ENCODE data around the gene IRF4. TPM values are rescaled to one million over a fixed set of nuclear protein-coding genes. Genes with fewer than 3 reads are reported as not detected.
A peak's percentile ranks its signal among the peaks of the same experiment; 100 is the strongest.

IRF4 gene
- total and polyA plus RNA-seq, 4 donors: 0.11 to 1.0 (median 0.42) TPM

DNA sequence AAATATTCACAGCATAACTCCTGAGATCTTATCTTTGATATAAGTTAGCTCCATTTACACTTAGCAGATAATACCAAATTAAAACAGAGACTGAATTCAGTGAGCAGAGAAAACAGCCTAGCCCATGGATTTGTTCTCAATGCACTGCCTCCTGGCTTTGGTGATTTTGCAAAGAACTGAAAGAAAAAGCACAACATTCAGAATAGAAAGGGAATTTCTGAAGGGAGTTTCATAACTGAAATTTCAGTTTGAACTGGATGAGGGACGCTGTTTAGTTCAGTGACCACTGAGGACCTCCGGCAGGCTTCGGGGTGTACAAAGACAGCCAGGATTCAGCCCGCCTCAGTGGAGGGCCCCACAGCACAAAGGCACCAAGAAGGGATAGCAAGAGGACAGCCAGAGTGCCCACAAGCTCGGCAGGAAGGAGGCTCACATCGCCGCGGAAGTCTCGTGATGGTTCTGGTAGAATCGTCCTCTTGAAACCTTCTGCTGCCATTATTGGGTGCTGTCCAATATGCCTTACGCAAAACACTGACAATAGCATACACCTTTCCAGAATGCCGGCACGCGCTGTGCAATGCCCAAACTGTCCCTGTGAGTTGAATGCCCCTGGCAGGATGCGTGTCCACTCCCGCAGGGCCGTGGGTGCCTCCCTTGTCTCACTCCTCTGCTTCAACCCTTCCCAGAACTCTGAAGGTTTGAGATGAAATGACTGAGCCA is 9.7 kb upstream of the IRF4 start:
- peaks cover 4% of the 10 kb centered on the region for H3K27me3 ChIP-seq (ENCODE audit: control insufficient read depth, insufficient read depth, low read length)
- 88% methylated on average over 17 of the region's 17 CpGs for whole genome bisulfite sequencing (ENCODE audit: insufficient coverage)

DNA sequence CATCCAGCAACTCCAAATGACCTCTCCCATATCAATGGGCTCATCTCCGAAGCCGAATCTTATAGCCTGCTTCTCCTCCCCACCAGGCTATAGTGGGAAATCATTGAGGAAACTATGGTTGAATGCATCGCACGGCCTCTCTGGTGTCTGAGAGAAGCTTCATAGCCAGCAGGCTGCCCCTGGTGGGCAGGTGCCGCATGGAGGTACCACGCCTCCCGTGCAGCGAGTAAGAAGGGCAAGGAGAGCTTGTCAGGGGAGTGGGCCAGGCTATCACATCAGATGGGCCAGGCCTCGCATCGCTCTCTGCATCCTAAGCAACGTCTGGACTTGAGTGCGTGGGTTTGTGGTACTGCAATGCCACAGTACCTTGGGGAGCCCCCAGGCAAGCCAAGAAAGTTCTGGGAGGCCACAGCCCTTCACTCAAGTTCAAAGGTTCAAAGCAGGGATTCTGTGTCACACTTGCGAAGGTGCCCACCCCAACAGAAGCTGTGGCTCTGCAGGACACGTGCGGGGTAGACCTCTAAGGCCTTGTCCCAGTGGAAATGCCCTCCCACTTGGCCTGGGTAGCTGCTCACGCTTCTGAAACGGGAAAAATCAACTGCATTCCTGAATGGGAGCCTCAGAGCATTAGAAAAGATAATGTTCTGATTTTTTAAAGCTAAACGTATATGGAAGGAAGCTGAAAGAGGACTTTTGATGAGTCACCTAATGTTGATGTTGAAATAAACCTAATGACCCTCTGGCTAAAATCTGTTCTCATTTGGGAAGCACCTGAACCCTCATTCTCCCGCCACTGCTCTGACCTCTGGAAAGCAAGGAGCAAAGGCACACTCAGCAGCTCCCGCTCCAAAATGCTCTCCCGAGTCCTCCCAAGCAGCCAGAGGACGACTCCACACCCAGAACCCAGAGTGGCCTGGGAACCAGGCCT is 8.4 kb upstream of the IRF4 start:
- Histone ChIP-seq H3K27me3 (ENCODE audit: control insufficient read depth, insufficient read depth, low read length) (peaks cover 5% of the 10 kb centered on the region), H3K4me3 (ENCODE audit: low read depth, low read length) (no peak overlapping the region), H3K27ac (ENCODE audit: low read depth, low read length) (no peak overlapping the region), H3K36me3 (ENCODE audit: control insufficient read depth, insufficient read depth, low read length) (no peaks in the 10 kb centered on the region), H3K9me3 (ENCODE audit: control insufficient read depth, insufficient read depth, low read length) (no peaks in the 10 kb centered on the region), H3K4me1 (ENCODE audit: control insufficient read depth, insufficient read depth, low read length) (no peaks in the 10 kb centered on the region)
- DNase-seq (ENCODE audit: low read depth in 4 of 6, low spot score in 6 of 6): no peak
- 86% methylated on average over 20 of the region's 22 CpGs for WGBS (ENCODE audit: insufficient coverage)

More for the DNA sequence above, 9.7 kb upstream of the IRF4 start:
- H3K36me3 ChIP-seq (ENCODE audit: control insufficient read depth, insufficient read depth, low read length): no peaks in the 10 kb centered on the region
- no peak for DNase-seq (ENCODE audit: low read depth in 4 of 6, low spot score in 6 of 6)
- no peaks in the 10 kb centered on the region for H3K9me3 ChIP-seq (ENCODE audit: control insufficient read depth, insufficient read depth, low read length)
- H3K4me3 ChIP-seq (ENCODE audit: low read depth, low read length): no peak overlapping the region
- no peaks in the 10 kb centered on the region for H3K4me1 ChIP-seq (ENCODE audit: control insufficient read depth, insufficient read depth, low read length)
- H3K27ac ChIP-seq (ENCODE audit: low read depth, low read length): no peak overlapping the region

DNA sequence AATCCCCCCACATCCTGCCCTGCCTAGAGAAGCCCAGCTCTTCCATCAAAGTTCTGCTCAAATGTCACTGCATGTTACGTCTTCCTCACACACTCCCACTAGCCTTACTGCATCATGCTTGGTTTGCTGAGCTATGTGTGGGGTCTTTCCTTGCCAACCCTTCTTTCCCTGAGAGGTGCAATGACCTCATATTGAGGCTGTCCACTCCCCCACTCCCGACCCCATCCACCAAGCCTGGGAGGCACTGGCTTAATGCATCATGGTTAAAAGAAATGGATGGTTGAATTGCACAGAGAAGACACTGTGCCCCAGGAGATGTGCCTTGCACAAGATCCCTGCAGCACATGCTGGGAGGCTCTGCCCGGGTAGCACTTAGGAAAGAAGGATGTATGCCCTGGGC is 7.7 kb upstream of the IRF4 start:
- peaks cover 11% of the 10 kb centered on the region for H3K27me3 ChIP-seq (ENCODE audit: control insufficient read depth, insufficient read depth, low read length)
- no peak overlapping the region for H3K27ac ChIP-seq (ENCODE audit: low read depth, low read length)
- DNase-seq (ENCODE audit: low read depth in 4 of 6, low spot score in 6 of 6): no peak
- no peak overlapping the region for H3K4me3 ChIP-seq (ENCODE audit: low read depth, low read length)
- no peaks in the 10 kb centered on the region for H3K36me3 ChIP-seq (ENCODE audit: control insufficient read depth, insufficient read depth, low read length)
- WGBS (ENCODE audit: insufficient coverage): 89% methylated on average over 1 of the region's 3 CpGs
- H3K9me3 ChIP-seq (ENCODE audit: control insufficient read depth, insufficient read depth, low read length): no peaks in the 10 kb centered on the region
- no peaks in the 10 kb centered on the region for H3K4me1 ChIP-seq (ENCODE audit: control insufficient read depth, insufficient read depth, low read length)

DNA sequence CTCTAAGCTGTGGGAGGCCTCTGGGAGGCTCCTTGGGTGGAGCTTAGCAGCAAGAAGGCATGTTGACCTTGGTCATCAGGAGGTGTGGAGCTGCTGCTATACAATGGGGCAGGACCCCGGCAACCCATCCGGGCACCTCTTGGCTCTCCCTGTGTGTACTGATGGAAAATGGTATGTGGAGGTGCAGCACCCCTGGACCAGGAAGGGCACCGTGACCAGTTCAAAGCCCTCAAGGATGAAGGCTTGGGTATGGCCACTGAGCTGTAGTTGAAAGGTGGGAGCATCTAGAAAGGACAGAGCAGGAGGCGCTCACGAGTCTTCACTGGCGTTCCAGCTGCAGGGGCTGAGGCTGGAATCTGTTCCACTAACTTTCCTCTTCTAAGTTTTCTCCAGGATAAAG is 6.7 kb upstream of the IRF4 start:
- no peak for DNase-seq (ENCODE audit: low read depth in 4 of 6, low spot score in 6 of 6)
- no peak overlapping the region for H3K27ac ChIP-seq (ENCODE audit: low read depth, low read length)
- H3K4me3 ChIP-seq (ENCODE audit: low read depth, low read length): no peak overlapping the region
- WGBS (ENCODE audit: insufficient coverage): 97% methylated on average over 3 of the region's 6 CpGs
- H3K4me1 ChIP-seq (ENCODE audit: control insufficient read depth, insufficient read depth, low read length): no peaks in the 10 kb centered on the region
- H3K9me3 ChIP-seq (ENCODE audit: control insufficient read depth, insufficient read depth, low read length): no peaks in the 10 kb centered on the region
- H3K27me3 ChIP-seq (ENCODE audit: control insufficient read depth, insufficient read depth, low read length): peaks cover 18% of the 10 kb centered on the region
- no peaks in the 10 kb centered on the region for H3K36me3 ChIP-seq (ENCODE audit: control insufficient read depth, insufficient read depth, low read length)

DNA sequence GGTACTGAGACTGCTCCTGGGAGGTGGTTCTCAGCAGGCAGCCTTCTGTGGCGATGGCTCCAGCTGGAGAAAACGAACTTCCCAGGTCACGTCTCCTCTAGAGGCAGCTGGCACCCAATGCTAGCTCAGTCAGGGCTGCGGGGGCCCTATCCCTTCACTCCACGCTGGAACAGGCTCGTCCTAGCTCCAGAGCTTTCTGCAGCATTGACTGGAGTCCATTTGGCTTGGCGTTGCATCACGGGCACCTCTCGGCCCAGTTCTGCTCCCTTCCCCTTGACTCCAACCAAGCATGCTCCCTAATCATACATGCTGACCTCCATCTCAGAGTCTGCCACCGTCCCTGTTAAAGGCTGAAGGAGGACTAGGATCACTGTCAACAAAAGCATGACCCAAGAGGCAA is 5.9 kb upstream of the IRF4 start:
- H3K4me3 ChIP-seq (ENCODE audit: low read depth, low read length): no peak overlapping the region
- H3K4me1 ChIP-seq (ENCODE audit: control insufficient read depth, insufficient read depth, low read length): no peaks in the 10 kb centered on the region
- H3K9me3 ChIP-seq (ENCODE audit: control insufficient read depth, insufficient read depth, low read length): no peaks in the 10 kb centered on the region
- WGBS (ENCODE audit: insufficient coverage): 88% methylated on average over 9 of the region's 10 CpGs
- H3K27me3 ChIP-seq (ENCODE audit: control insufficient read depth, insufficient read depth, low read length): peaks cover 25% of the 10 kb centered on the region
- no peak for DNase-seq (ENCODE audit: low read depth in 4 of 6, low spot score in 6 of 6)
- no peak overlapping the region for H3K27ac ChIP-seq (ENCODE audit: low read depth, low read length)
- H3K36me3 ChIP-seq (ENCODE audit: control insufficient read depth, insufficient read depth, low read length): no peaks in the 10 kb centered on the region

DNA sequence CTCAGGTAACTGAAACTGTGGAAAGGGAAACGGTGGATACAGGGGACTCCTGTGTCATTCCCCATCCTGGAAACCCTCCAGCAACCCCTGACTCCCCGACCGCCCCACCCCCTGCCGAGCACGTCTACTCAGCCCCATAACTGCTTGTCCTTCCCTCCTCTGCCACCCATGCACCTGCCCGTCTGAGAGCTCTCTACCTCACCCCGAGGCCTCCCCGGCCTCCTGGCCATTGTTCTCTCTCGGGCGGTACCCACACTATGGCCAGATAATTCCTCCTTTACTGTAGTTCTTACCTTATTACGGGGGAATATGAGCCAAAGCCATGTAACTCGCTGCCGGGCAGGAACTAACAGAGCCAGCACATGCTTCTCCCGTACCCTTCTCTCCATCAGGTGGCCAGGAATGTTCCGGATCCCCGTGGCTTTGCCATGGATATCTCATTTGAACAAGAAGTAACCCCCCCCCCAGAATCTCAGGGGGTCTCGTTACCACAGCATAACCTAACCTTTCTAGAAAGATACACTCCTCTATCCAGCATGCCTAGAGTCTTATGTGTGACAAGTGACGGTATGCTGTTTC is 4.8 kb upstream of the IRF4 start:
- Histone ChIP-seq H3K4me3 (ENCODE audit: low read depth, low read length) (no peak overlapping the region), H3K4me1 (ENCODE audit: control insufficient read depth, insufficient read depth, low read length) (peaks cover 7% of the 10 kb centered on the region), H3K9me3 (ENCODE audit: control insufficient read depth, insufficient read depth, low read length) (no peaks in the 10 kb centered on the region), H3K27ac (ENCODE audit: low read depth, low read length) (no peak overlapping the region), H3K27me3 (ENCODE audit: control insufficient read depth, insufficient read depth, low read length) (peaks cover 35% of the 10 kb centered on the region), H3K36me3 (ENCODE audit: control insufficient read depth, insufficient read depth, low read length) (no peaks in the 10 kb centered on the region)
- no peak for DNase-seq (ENCODE audit: low read depth in 4 of 6, low spot score in 6 of 6)
- WGBS (ENCODE audit: insufficient coverage): 93% methylated on average over 16 of the region's 18 CpGs

DNA sequence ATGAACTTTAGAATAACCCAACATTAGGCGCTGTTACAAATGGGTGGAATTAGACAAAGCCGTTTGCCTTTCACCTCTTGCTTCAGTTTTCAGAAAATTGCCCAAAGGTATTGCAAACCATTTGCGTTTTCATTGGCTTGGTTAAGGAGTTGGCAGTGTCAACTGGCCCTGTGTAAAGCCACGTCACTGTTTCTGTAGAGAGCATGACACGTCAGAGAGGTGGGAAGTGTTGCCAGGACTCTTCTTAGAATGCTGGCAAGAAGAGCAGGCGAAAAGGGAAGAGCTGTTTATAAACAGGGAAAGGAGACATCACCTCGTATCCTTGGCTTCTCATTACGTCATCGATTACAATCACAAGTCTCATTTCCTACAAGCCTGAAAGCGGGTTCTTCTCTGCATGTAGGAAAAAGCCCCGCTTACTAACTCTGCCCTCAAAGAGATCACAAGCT is 4.2 kb upstream of the IRF4 start:
- Histone ChIP-seq H3K36me3 (ENCODE audit: control insufficient read depth, insufficient read depth, low read length) (no peaks in the 10 kb centered on the region), H3K4me1 (ENCODE audit: control insufficient read depth, insufficient read depth, low read length) (peaks cover 13% of the 10 kb centered on the region), H3K27me3 (ENCODE audit: control insufficient read depth, insufficient read depth, low read length) (peaks cover 41% of the 10 kb centered on the region), H3K4me3 (ENCODE audit: low read depth, low read length) (no peak overlapping the region), H3K9me3 (ENCODE audit: control insufficient read depth, insufficient read depth, low read length) (no peaks in the 10 kb centered on the region), H3K27ac (ENCODE audit: low read depth, low read length) (no peak overlapping the region)
- WGBS (ENCODE audit: insufficient coverage): 66% methylated on average over 9 of the region's 11 CpGs
- DNase-seq (ENCODE audit: low read depth in 4 of 6, low spot score in 6 of 6): peak in 1 of 6 donors; percentile 22

DNA sequence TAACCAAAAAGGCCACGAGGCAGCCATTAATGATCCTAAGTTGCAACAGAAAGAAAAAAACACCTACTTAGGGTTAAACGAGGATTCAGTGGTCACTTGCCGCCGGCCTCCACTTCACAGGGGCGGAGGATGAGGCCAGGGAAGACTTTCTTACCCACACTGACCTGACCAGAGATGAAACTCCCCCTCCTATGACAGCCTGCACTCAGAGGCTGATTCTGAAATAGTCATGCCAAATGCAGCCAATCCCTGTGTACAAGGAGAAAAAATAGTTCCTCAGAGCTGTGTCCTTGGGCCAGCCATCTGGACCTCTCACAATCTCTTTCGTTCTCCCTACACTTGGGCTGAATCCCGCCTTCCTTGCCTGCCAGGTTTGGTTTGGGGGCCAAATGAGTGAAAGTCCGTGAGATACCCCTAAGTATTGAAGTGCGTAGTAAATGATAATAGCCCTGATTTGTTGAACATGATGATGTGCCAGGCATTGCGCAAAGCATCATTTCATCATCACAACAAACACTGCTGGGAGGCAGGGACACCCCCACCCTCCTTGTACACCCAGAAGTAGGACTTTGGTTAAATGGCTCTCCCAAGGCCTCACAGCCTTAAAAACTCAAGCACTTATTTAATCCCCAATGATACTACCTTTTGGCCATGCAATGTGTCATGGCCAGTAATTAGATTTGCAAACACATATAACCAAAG is 3.2 kb upstream of the IRF4 start:
- H3K27ac ChIP-seq (ENCODE audit: low read depth, low read length): no peak overlapping the region
- no peak overlapping the region for H3K4me3 ChIP-seq (ENCODE audit: low read depth, low read length)
- no peak for DNase-seq (ENCODE audit: low read depth in 4 of 6, low spot score in 6 of 6)
- no peaks in the 10 kb centered on the region for H3K36me3 ChIP-seq (ENCODE audit: control insufficient read depth, insufficient read depth, low read length)
- peaks cover 50% of the 10 kb centered on the region for H3K27me3 ChIP-seq (ENCODE audit: control insufficient read depth, insufficient read depth, low read length)
- WGBS (ENCODE audit: insufficient coverage): 89% methylated on average over 4 of the region's 10 CpGs
- H3K4me1 ChIP-seq (ENCODE audit: control insufficient read depth, insufficient read depth, low read length): peaks cover 21% of the 10 kb centered on the region
- no peaks in the 10 kb centered on the region for H3K9me3 ChIP-seq (ENCODE audit: control insufficient read depth, insufficient read depth, low read length)

DNA sequence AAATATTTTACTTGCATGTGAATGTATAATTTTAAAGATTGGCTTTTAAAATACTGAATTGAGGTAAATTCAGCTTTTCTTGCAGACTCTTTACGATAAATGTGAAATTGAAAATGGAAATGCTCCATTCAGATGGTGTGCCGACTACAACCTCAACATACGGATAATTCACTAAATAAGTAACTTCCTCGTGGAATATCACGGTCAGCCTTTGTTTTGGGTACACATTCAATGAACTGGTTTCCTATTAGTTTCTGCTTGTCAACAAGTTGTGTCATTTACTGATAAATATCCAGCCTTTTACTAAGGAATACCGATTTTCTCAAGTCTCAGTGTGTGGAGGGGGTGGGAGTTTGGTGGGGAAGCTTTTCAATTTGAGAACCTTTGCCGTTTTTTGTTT is 2.4 kb upstream of the IRF4 start:
- Histone ChIP-seq H3K4me3 (ENCODE audit: low read depth, low read length) (no peak overlapping the region), H3K36me3 (ENCODE audit: control insufficient read depth, insufficient read depth, low read length) (no peaks in the 10 kb centered on the region), H3K4me1 (ENCODE audit: control insufficient read depth, insufficient read depth, low read length) (peaks cover 27% of the 10 kb centered on the region), H3K27ac (ENCODE audit: low read depth, low read length) (no peak overlapping the region), H3K9me3 (ENCODE audit: control insufficient read depth, insufficient read depth, low read length) (no peaks in the 10 kb centered on the region), H3K27me3 (ENCODE audit: control insufficient read depth, insufficient read depth, low read length) (peaks cover 57% of the 10 kb centered on the region)
- DNase-seq (ENCODE audit: low read depth in 4 of 6, low spot score in 6 of 6): no peak
- WGBS (ENCODE audit: insufficient coverage): 100% methylated on average over 2 of the region's 7 CpGs

All from spinal cord (tissue), 10 donors.